GM19043 (cell line): Measurements from ENCODE around the gene TP53I13.

ENCODE experiments used
- ATAC-seq: cut with Tn5 transposase; IDR thresholded peaks from one replicate; pipeline ENCODE4 v1.9.1; 2021; ENCODE audit warnings: low read depth; ENCODE audit not compliant: unreplicated experiment

Gene TP53I13

DNA sequence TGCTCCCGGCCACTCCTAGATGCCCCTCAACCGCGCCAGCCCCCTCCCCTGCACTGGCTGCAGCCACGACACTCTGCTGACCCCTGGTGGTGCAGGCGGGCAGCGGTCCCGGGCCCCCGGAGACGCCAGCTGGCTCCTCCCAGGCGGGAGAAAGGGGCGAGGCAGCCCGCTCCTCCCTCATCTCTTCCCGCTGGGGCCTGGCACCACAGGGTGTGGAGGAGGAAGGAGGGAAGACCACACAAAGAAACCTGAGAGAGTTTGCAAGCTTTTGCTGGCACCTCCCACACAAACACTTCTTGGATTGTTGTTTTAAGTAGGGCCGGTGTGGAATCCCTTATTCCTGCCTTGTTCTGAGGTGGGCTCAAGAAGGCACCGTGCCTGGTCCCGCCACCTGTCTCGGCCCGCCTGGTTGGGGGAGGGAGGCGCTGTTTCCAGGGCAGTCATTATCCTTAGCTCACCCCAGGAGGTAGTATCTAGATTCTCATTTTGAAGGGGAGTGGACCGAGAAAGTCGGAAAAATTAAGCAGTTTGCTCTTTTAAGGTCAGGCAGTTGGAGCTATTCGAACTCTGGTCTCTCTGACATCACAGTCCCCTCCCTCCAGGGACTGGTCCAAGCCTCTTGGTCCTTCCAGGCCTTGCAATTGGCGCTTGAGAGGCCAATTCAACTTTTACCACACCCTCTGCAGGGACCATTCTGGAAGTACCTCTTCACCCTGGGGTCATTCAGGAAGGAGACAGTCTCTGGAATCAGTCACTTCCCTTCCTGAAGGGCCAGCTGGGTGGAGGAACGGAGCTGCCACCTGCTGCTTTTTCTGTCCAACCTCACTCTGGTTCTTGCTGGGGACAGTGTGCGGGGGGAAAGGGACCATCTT lies 23.5 kb downstream of the TP53I13 start:
- ATAC-seq = no peak

DNA sequence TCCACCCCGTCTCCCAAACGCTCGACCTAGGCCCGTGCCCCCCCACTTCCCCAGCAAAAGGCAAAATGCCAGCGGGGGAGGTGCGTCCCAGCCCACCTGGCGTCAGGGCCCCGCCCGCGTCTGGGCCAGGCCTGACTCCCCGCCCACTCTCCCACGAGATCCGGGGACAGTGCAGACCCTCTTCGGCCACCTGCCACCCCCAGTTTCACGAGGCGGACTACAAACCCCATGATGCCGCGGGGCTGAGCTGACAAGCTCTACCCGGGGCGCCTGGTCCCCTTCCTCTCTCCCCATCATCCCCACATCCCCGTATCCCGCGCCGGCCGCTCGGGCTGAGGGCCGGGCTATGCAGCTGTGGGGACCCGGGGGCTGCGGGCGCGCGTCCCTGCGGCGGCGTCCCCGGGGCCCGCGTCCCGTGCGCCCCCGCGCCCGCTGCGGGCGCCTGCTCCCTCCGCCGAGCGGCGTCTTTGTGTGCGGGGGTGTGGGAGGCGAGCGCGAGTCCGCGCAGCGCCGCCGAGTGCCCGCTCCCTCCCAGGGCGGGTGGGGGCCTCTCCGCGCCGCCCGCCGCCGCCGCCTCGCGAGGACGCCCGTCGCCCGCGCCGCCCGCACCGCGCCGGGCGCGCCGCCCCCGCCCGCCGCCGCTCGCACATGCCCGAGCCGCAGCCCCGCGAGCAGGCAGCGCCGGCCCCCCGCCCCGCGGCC lies 24.5 kb downstream of the TP53I13 start, which contains the start of gene ANKRD13B:
Gene ANKRD13B (plus strand): TSS at position 283 of the 702 bp plus-strand sequence. CDS start 490 bp downstream, outside the sequence.
- no peak for ATAC-seq

DNA sequence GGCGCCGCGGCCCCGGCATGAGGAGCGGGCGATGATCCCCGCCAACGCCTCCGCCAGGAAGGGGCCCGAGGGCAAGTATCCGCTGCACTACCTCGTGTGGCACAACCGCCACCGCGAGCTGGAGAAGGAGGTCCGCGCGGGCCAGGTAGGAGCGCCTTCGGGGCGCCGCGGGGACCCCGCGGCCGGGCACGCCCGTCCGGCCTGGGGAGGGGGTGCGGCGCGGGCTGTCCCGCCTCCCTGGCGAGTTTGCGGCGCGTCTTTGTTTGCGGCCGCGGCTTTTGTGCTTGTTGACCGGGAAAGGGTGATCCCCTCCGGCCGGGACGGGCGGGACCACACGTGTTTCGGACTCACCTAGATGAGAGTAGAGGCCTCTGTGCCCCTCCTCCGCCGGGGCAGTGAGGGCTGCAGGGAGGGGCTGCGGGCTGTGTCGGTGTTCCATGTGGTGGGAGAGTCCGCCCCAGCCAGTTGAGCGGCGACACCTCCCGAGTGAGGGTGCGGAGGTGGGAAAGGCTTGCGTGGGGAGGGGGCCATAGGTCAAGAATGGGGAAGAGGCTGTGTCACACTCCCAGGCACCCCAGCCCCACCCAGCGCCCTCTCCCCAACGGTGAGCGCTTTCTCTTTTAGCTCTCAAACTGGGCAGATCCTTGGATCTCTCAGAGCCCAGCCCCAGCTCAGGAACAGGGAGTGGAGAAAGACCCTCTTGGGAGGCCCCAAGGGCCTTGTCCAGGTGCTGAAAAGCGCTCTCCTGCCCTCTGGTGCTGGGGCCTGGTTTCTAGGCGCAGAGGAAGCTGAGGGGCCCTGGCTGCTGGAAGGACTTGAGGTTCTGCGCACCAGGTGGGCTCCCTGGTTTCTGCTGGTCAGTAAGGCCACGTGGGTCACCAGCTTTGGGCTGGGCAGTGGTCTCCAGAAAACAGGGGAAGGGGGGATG lies 25.4 kb downstream of the TP53I13 start:
- no peak for ATAC-seq

DNA sequence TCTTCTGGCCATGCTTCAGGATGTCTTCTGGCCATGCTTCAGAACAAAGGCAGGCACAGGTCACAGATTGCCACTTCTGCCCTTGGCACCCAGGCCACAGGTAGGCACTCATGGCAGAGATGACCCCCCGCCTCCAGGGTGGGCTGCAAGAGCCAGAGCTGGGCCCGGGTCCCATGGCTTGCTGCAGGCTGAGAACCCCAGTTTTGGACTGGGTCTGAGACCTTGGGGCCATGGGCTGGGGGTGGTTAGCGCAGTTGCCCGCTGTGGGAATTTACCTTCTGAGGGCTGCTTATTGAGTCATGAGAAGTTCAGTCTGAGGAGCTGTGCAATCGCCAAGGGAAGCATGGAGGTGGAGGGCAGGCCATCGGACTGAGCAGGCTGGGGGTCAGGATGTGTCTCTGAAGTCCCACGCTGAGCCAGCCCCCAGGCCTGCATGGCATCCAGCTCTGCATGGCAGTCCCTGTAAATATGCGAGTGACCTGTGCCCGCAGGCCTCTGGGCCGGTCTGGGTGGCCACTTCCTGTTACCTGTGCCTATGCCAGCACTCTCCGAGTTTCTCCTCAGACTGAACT lies 26.1 kb downstream of the TP53I13 start:
- no peak for ATAC-seq

DNA sequence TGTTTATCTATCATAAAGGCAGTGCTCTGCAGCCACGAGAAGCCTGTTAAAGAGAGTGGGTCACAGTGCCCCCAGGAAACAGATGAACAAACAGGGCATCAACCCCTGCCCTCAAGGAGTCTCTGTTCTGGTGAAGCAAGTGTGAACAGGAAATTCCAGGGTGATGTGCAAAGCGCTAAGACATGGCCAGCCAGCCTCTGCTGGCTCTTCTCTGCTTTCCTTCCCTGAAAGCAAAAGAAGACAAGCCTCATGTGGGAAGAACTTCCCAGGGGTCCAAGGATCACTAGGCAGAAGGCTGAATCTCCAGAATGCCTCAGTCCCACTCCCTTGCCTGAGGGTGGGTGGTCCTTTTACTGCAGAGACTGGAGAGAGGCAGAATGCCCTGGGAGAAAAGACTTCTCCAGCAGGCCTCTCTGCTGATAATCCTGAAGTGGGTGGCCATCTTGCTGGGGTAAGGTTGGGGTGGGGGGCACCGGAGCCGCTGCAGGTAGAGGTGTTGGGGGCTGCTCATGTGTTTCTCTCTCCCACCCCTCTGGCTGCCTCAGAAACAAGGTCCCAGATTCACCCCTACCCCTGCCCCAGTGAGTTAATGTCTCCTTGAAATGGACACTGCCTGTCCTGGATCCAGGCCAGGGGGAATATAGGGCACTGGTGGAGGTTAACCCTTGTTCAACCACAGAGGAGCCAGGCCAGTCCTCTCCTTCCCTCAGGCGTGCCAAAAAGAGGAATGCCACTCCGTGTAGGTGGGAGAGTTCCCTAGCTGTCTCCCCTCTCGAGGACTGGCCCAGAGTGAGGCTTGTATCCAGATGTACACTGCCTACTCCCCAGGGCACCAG lies 26.8 kb downstream of the TP53I13 start:
- no peak for ATAC-seq

DNA sequence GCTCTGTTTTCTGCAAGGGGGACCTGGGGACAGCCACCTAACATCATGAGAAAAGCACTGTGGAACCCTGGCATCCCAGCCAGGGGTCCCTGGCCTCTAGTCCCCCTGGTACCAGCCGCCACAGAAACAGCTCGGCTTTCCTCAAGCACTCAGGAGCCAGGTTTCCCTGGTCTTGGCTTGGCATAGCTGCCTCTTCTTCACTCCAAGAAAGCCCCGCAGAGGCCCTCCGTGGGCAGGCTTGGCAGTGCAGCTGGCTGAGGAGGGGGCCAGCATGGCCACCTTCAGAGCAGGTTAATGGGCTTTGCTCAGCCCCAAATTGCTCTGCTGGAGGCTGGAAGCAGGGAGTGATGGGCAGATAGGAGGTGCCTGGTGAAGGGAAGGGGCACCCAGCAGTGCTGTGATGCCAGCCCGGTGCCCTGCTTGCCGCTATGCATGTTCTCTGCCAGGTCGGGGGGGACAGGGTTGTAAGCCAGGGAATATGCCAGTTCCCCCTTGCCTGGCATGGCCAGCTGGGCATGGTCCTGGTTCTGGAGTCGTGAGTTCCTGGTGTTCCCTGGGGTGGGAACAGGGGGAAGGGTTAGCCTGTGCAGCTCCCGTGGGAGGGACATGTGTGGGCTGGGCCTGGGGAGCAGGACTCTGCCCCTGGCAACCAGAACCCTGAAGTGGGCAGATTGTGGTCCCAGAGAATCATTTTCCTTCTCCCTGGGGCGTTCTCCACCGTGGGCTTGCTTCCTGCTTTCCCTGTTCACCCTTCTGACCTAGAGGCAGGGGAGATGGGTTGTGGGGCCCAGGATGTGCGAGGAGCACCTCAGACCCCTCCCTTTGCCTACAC lies 27.7 kb downstream of the TP53I13 start:
- ATAC-seq = no peak

DNA sequence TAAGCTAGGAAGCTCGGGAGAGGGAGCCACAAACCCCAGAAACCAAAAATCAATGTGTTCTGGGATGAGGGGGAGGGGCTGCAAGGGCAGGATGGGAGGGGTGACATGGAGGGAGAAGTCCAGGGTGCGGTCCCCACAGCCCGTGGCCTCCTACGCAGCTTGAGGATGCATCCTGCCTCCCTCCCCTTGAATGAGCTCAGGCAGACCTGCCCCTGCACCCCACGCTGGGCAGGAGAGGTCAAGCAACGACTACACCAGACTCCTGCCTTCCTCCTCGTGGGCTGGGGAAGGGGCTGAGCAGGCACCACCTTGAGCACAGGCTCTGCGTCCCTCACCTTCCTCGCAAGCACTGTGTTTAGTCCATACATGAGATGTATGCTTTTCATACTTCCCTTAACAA lies 28.3 kb downstream of the TP53I13 start:
- ATAC-seq = no peak

DNA sequence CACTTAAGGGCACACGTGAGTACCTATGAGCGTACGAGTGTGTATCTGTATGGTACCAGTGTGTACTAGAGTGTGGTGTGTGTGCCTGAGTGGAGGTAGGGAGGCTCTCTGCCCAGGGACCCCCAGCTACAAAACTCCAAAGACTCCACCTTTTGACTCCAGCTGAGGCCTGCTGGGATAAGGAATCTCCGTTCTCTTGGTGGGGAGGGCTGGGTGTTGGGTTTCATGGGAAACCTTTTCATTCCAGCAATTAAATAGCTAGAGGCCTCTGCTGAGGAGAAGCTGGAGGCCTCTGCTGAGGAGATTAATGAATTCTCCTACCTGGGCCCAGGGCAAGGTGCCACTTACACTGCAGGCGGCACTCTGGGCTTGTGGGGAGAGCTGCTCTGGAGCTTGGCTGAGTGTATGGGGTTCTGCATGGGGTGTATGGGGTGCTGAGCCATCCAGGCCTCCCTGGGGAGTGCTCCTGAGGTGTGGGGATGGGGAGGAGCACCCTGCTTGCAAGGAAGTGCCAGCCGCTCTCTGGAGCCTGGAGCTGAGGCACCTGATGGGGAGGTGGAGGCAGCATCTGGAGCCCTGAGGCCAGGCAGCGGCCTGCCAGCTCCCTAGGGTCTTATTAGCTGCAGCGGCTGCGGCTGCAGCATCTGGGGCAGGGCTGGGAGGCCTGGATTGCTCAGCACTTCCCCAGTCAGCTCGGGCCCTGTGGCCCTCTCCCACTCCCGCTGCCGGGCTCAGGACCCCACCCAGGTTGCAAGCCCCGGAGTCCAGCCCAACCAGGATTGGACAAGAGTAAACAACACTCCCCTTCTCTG lies 29.1 kb downstream of the TP53I13 start:
- no peak for ATAC-seq

DNA sequence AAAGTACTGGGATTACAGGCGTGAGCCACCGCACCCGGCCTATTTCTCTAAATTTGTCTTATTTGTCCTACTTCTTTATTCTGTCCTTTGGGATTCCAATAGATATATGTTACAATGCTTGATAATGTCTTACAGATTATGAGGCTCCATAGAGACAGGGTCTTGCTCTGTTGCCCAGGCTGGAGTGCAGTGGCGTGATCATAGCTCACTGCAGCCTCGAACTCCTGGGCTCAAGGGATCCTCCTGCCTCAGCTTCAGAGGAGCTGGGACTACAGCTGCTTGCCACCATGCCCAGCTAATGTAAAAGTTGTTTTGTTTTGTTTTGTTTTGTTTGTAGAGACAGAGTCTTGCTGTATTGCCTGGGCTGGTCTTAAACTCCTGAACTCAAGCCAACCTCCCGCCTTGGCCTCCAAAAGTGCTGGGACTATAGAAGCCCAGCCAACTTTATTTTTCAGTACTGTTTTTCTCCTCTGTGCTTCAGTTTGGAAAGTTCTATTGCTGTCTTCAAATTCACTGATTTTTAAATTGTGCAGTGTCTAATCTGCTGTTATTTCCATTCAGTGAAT lies 34.7 kb downstream of the TP53I13 start:
- no peak for ATAC-seq

DNA sequence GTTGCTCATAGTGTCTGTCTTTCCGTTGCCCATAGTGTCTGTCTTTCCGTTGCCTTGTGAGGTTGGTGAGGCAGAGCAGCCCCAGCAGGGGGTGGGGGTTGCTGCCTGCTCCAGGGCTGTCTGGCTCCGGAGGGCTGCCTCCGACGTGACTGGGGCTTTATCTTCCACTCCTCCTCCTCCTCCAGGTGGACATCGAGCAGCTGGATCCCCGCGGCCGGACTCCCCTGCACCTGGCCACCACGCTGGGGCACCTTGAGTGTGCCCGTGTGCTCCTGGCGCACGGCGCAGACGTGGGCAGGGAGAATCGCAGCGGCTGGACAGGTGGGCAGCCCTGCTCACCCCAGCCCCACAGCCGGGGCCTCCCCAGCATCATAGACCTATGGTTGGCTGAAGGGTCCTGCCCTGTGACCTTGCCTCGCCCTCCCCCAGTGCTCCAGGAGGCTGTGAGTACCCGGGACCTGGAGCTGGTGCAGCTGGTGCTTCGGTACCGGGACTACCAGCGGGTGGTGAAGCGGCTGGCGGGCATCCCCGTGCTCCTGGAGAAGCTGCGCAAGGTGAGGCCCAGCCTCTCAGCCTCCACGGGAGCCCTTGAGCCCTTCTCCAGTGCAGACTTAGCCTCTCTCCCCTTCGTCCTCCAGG lies 39.2 kb downstream of the TP53I13 start:
- ATAC-seq = no peak

DNA sequence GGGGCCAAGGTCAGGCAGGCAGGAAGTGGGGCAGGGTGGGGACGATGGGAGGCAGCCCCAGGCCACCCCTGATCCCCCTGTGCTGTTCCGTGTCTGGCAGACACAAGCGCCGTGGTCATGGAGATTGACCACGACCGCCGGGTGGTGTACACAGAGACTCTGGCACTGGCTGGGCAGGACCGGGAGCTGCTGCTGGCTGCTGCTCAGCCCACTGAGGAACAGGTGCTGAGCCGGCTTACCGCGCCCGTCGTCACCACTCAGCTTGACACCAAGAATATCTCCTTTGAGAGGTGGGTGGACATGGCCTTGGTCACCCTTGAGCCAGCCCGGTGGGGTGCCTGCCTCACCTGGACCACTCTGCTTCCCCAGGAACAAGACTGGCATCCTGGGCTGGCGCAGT lies 40.5 kb downstream of the TP53I13 start:
- no peak for ATAC-seq

DNA sequence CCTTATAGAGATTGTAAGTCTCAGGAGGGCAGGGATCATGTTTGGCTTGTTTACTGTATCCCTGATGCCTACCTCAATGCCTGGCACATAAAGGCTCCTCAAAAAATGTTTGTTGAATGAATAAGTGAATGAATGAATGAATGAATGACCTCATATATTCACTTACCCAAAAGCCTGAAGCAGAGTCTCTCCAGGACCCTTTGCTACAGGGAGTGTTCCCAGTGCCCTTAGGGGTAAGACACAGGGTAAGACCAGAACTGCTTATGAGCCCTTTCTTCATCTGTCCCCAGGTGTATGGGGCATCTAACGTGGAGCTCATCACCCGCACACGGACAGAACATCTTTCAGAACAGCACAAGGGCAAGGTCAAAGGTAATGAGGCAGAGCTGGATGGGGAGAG lies 41.9 kb downstream of the TP53I13 start:
- no peak for ATAC-seq

DNA sequence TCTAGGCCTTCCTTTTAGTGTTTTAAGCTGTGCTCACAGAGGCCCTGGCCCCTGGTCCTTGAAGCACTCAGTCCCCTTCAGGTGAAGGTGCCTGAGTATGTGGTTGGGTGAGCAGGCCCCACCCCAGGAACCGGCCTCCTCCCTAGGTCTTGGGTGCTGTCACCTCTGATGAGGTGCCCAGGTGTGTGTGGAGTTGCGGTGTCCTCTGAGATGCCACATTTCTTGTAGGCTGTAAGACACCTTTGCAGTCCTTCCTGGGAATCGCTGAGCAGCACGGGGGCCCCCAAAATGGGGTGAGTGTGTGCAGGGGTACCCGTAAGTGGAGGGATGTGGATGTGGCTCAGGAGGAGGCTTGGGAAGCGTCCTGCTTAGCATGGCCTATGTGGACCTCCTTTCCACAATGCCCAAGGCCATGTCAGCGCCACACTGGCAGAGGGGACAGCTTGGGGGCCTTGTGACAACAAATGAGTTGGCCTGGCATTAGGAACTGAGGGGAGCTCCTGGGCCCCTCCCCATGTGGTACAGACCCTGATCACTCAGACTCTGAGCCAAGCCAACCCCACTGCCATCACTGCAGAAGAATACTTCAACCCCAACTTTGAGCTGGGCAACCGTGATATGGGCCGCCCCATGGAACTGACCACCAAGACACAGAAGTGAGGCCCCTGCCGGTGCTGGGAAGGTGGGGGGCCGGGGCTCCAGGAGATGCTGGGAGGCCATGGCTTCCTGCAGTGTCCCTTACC lies 43.0 kb downstream of the TP53I13 start:
- no peak for ATAC-seq

DNA sequence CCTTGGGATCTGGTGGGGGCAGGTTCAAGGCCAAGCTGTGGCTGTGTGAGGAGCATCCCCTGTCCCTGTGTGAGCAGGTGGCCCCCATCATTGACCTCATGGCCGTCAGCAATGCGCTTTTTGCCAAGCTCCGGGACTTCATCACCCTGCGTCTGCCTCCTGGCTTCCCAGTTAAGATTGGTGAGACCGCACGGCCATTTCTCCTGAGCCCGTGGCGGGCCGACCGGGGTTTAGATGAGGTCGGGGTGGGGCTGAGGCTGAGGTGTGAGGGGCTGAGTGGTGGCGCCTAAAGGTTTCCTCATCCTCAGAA lies 43.5 kb downstream of the TP53I13 start:
- no peak for ATAC-seq

DNA sequence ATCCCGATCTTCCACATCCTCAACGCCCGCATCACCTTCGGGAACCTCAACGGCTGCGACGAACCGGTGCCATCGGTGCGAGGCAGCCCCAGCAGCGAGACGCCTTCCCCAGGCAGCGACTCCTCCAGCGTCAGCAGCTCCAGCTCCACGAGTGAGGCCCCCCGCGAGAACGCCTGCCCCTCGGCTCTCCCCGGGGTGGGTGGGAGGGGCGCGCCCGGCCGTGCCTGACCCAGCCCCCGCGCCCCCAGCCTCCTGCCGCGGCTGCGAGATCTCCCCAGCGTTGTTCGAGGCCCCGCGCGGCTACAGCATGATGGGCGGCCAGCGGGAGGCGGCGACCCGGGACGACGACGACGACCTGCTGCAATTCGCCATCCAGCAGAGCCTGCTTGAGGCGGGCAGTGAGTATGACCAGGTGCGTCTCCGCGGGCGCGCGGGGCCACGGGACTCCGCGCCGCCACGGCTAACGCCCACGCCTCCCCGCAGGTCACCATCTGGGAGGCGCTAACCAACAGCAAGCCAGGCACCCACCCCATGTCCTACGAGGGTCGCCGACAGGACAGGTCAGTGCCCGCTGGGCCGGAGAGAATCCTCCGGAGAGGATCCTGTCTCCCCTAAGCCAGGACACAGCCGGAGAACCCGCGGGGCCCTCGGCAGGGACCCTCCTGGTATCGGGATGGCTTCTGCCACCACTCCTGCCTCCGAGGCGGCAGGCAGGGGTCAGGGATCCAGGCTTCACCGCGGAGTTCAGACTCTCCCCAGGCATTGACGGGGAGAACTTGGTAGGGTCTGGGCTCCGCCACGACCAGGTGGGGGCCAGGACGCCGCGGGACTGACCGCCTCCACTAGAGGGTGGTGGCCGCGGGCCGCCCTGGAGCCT lies 44.1 kb downstream of the TP53I13 start:
- ATAC-seq = no peak
